ENCODE results near the gene ELOB.

DNA sequence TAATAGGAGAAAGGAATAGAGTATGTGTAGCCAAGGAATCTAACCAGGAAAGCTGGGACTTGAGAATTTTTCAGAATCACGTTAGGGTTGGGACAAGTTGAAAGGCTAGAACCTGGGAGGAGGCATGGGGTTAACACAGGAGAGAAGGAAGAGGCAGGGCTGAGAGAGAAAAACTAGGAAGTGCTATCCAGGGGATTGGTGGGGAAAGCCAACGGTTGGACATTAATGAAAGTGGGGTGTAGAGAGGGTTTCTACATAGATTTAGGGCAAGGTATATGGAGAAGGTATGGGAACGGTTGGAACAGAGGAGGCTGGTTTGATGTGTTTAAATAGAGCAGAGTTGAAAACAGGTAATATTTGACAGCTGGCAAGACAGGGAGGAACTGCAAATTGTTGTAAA is 21.9 kb downstream of the ELOB start:
- TF ChIP-seq, protein P1, sequence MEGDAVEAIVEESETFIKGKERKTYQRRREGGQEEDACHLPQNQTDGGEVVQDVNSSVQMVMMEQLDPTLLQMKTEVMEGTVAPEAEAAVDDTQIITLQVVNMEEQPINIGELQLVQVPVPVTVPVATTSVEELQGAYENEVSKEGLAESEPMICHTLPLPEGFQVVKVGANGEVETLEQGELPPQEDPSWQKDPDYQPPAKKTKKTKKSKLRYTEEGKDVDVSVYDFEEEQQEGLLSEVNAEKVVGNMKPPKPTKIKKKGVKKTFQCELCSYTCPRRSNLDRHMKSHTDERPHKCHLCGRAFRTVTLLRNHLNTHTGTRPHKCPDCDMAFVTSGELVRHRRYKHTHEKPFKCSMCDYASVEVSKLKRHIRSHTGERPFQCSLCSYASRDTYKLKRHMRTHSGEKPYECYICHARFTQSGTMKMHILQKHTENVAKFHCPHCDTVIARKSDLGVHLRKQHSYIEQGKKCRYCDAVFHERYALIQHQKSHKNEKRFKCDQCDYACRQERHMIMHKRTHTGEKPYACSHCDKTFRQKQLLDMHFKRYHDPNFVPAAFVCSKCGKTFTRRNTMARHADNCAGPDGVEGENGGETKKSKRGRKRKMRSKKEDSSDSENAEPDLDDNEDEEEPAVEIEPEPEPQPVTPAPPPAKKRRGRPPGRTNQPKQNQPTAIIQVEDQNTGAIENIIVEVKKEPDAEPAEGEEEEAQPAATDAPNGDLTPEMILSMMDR (IDR thresholded peaks at IDR 0.05): no peak
- TF ChIP-seq POLR2A (IDR thresholded peaks at IDR 0.05): no peak
